Small intestine (tissue), 7 donors: ENCODE measurements around the gene UBE2L6. TPM values are rescaled to one million over a fixed set of nuclear protein-coding genes. Genes with fewer than 3 reads are reported as not detected.
A peak's percentile ranks its signal among the peaks of the same experiment; 100 is the strongest.

Experiments
- DNase-seq, 2 donors: peaks; one replicate each; pipeline versions ENCODE4 v3.0.0 to v3.0.0-alpha.2; 2013
- FAIRE-seq: peaks from 2 replicates; lab custom pipeline; 2012; peaks lifted over from hg19 to GRCh38; lab: Jason Lieb, UNC
- H3K27ac ChIP-seq, 3 donors: one replicate each; pipeline ENCODE4 v1.5.1; 2013; ENCODE audit warnings: low read length in 2 of 3, mild to moderate bottlenecking in 2 of 3, control low read depth in 1 of 3, inconsistent platforms in 1 of 3, low read depth in 1 of 3, moderate library complexity in 1 of 3
- H3K27me3 ChIP-seq, 3 donors: one replicate each; pipeline ENCODE4 v1.6.1; 2013; ENCODE audit warnings: low read length in 3 of 3, inconsistent platforms in 1 of 3; ENCODE audit not compliant: control insufficient read depth in 3 of 3, insufficient read depth in 3 of 3
- H3K36me3 ChIP-seq, 3 donors: one replicate each; pipeline ENCODE4 v1.6.1; 2013; ENCODE audit warnings: low read length in 3 of 3, inconsistent platforms in 1 of 3, low read depth in 1 of 3, mild to moderate bottlenecking in 1 of 3, moderate library complexity in 1 of 3; ENCODE audit not compliant: control insufficient read depth in 3 of 3, insufficient read depth in 2 of 3
- H3K4me1 ChIP-seq, 3 donors: one replicate each; pipeline ENCODE4 v1.6.1; 2013; ENCODE audit warnings: low read length in 2 of 3, inconsistent platforms in 1 of 3, low read depth in 1 of 3, mild to moderate bottlenecking in 1 of 3, moderate library complexity in 1 of 3; ENCODE audit not compliant: control insufficient read depth in 3 of 3, insufficient read depth in 2 of 3
- H3K4me3 ChIP-seq, 3 donors: one replicate each; pipeline ENCODE4 v1.5.1; 2013; ENCODE audit warnings: low read length in 3 of 3, control low read depth in 1 of 3, inconsistent platforms in 1 of 3, low read depth in 1 of 3, mild to moderate bottlenecking in 1 of 3, moderate library complexity in 1 of 3
- H3K9me3 ChIP-seq, 2 donors: one replicate each; pipeline ENCODE4 v1.6.1; 2013; ENCODE audit warnings: low read depth in 1 of 2, low read length in 1 of 2; ENCODE audit not compliant: control insufficient read depth in 2 of 2, insufficient read depth in 1 of 2
- WGBS, 3 donors: extraction: QIAGEN DNeasy Blood & Tissue Kit; methylation state at CpG; one replicate each; pipeline ENCODE4 v1.1.7; 2013; 5-methylcytosine and 5-hydroxymethylcytosine counted together
- polyA plus RNA-seq, 4 donors: library from polyadenylated mRNA; stranded (reverse) in 3 of 4; unstranded in 1 of 4; fragments of 200-250 nt in 3 of 4; fragments of 120-200 nt in 1 of 4; gene quantifications; one replicate each; pipeline versions ENCODE4 v1.2.1 to v1.2.3, GENCODE V29; 2013
- donor health status: healthy with polysubstance abuse.
- donor health status: control.
- donor health status: control.
- donor health status: Bipolar disorder and iron deficiency.
- donor health status: healthy.

UBE2L6 gene
- polyA plus RNA-seq, 4 donors, result 51.7 to 72.3 (median 58.7) TPM

DNA sequence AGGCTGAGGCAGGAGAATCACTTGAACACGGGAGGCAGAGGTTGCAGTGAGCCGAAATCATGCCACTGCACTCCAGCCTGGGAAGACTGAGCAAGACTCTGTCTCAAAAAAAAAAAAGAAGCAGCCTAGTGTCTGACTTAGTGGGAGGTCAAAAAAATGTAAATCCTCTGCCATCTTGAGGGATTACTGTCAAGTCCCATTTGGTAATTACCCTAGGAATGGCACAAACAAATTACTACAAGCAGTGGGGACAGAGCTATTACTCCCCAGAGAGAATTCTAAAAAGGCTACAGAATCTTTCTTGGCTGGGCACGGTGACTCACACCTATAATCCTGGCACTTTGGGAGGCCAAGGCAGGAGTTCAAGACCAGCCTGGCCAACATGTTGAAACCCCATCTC, 33.8 kb upstream of the UBE2L6 start:
- no peak for DNase-seq
- Histone ChIP-seq H3K27ac (no peak overlapping the region), H3K27me3 (peaks cover 0 to 18% (median 0%) of the 10 kb centered on the region in 3 donors), H3K4me1 (no peaks in the 10 kb centered on the region), H3K36me3 (peaks cover 0 to 4% (median 0%) of the 10 kb centered on the region in 3 donors), H3K4me3 (no peak overlapping the region), H3K9me3 (no peaks in the 10 kb centered on the region)
- WGBS, 3 donors, result 85 to 98% (median 90%) methylated on average over 3 of the region's 3 CpGs
- no peak for FAIRE-seq

GRCh38 chr11:57599381-57599780, 31.9 kb upstream of the UBE2L6 start:
- Histone ChIP-seq H3K36me3 (no peaks in the 10 kb centered on the region), H3K27ac (peak overlapping the region in 1 of 3 donors; percentile 69), H3K4me1 (no peaks in the 10 kb centered on the region), H3K9me3 (no peaks in the 10 kb centered on the region), H3K4me3 (no peak overlapping the region), H3K27me3 (peaks cover 0 to 12% (median 0%) of the 10 kb centered on the region in 3 donors)
- DNase-seq (no peak), FAIRE-seq (no peak)
- 36 to 79% (median 55%) methylated on average over 2 of the region's 2 CpGs for WGBS, 3 donors

DNA sequence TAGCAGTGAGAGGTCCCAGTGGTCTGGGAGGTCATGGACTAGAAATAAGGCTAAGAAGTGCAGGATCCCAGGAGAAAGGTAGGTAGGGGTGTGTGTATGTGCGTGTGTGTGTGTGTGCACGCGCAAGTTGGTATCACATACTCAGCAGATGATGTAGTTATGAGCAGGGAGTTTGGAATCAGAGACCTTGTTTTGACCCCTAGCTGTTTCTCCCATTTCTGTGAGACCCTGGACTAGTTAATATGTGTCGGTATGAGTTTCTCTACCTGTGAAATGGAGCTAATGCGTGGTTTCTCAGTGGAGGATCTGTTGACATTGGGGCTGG, 31.3 kb upstream of the UBE2L6 start:
- H3K4me1 ChIP-seq, result no peaks in the 10 kb centered on the region
- FAIRE-seq, result no peak
- no peak for DNase-seq
- WGBS, 3 donors, result 68 to 81% (median 80%) methylated on average over 5 of the region's 5 CpGs
- peak overlapping the region in 1 of 3 donors; percentile 46 for H3K4me3 ChIP-seq
- H3K36me3 ChIP-seq, result no peaks in the 10 kb centered on the region
- peaks cover 0 to 12% (median 0%) of the 10 kb centered on the region in 3 donors for H3K27me3 ChIP-seq
- no peaks in the 10 kb centered on the region for H3K9me3 ChIP-seq
- peak overlapping the region in 2 of 3 donors; percentile 47 to 69 for H3K27ac ChIP-seq

DNA sequence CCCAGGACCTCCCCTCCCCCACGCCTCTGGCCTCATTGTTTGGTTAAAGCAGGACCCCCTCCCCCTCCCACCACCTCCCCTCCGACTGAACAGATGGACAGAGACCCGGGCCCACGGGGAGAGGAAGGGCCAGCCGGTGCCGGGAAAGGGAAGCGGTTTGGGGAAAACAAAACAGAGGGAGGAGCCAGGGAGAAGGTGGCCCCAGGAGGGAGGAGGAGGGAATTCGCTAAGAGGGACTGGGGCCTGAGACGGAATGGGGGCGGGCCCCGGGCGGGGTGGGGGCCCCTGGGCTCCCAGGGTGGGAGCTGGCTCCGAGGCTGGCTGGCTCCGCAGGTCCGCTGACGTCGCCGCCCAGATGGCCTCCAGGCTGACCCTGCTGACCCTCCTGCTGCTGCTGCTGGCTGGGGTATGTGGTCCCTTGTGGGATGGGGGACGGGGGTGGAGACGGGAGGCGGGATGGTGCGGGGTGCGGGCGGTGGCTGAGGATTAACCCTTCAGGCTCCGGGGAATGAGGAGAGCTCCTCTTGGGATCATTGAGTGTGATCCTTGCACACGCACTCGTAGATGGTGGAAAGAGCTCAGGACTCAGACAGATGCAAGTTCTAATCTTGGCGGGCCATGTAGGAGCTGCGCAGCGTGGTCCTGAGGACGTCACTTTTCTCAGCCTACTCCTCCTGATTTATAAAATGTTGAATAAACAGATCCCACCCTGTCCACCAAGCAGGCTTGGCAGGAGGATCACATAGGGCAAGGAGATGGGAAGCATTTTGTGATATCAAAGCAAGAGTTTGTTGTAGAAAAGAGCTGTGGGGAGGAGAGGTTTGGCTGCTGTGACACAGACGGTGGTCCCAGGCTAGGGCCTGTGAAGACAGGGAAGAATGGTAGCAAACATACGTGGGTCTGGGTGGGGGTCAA, 30.7 kb upstream of the UBE2L6 start:
- peak overlapping the region; percentile 7 to 46 (median 38) for H3K4me3 ChIP-seq
- 4 to 9% (median 5%) methylated on average over 31 to 33 of the region's 33 CpGs for WGBS, 3 donors
- FAIRE-seq, result no peak

DNA sequence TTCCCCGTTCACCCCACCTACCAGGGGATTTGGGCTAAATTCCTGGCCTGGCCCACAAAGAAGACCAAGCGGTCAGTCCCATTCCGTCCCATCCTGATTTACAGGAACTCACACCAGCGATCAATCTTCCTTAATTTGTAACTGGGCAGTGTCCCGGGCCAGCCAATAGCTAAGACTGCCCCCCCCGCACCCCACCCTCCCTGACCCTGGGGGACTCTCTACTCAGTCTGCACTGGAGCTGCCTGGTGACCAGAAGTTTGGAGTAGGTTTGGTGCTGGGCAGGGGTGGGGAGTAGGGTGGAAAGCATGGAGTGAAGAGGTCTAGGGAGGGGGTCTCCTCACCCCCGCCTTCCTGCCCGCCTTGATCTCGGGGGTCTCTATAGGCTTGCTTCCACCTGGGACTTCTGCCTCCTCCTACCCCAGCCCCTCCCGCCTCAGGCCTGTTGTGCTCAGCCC, 30.0 kb upstream of the UBE2L6 start, which contains the start of gene SERPING1:
TSS of gene SERPING1 (plus strand) at position 225 of the 455 bp plus-strand sequence. CDS start 586 bp downstream, outside the sequence.
- Histone ChIP-seq H3K36me3 (no peaks in the 10 kb centered on the region), H3K4me1 (no peaks in the 10 kb centered on the region), H3K27ac (peak within 1 kb of the TSS in 2 of 3 donors; percentile 47 to 95), H3K9me3 (no peaks in the 10 kb centered on the region), H3K27me3 (peaks cover 0 to 12% (median 0%) of the 10 kb centered on the region in 3 donors), H3K4me3 (peak within 1 kb of the TSS; percentile 7 to 46 (median 38))
- peak in 1 of 2 donors; percentile 24 for DNase-seq
- WGBS, 3 donors, result 29 to 54% (median 44%) methylated on average over 9 to 10 of the region's 10 CpGs
- FAIRE-seq, result no peak

More for the DNA sequence above, 30.7 kb upstream of the UBE2L6 start:
- no peaks in the 10 kb centered on the region for H3K36me3 ChIP-seq
- H3K9me3 ChIP-seq, result no peaks in the 10 kb centered on the region
- H3K4me1 ChIP-seq, result no peaks in the 10 kb centered on the region
- peaks cover 0 to 12% (median 0%) of the 10 kb centered on the region in 3 donors for H3K27me3 ChIP-seq
- H3K27ac ChIP-seq, result peak overlapping the region in 2 of 3 donors; percentile 47 to 95
- DNase-seq, result peak in 1 of 2 donors; percentile 49

DNA sequence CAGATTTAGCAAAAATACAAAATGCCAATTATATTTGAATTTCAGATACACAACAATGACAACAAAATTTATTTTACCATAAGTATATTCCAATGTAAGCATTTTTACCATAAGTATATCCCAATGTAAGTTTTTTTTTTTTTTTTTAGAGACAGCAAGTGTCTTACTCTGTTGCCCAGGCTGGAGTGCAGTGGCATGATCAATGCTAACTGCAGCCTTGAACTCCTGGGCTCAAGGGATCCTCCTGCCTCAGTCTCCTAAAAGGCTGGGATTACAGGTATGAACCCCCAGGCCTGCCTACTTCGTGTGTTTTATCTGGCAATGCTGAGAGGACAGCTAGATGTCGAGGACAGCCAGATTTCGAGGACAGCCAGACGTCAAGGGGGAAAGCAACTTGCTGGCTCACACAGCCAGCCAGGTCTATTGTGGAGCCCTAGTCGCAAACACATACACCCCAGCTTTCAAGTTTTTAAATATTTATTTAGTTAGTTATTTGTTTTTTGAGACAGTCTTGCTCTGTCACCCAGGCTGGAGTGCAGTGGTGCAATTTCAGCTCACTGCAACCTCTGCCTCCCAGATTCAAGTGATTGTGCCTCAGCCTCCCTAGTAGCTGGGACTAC, 28.9 kb upstream of the UBE2L6 start:
- DNase-seq, result no peak
- Histone ChIP-seq H3K4me3 (no peak overlapping the region), H3K9me3 (no peaks in the 10 kb centered on the region), H3K27ac (peak overlapping the region in 1 of 3 donors; percentile 95), H3K4me1 (no peaks in the 10 kb centered on the region), H3K36me3 (no peaks in the 10 kb centered on the region), H3K27me3 (peaks cover 0 to 12% (median 0%) of the 10 kb centered on the region in 3 donors)
- WGBS, 3 donors, result 62 to 76% (median 66%) methylated on average over 5 of the region's 5 CpGs
- FAIRE-seq, result no peak

DNA sequence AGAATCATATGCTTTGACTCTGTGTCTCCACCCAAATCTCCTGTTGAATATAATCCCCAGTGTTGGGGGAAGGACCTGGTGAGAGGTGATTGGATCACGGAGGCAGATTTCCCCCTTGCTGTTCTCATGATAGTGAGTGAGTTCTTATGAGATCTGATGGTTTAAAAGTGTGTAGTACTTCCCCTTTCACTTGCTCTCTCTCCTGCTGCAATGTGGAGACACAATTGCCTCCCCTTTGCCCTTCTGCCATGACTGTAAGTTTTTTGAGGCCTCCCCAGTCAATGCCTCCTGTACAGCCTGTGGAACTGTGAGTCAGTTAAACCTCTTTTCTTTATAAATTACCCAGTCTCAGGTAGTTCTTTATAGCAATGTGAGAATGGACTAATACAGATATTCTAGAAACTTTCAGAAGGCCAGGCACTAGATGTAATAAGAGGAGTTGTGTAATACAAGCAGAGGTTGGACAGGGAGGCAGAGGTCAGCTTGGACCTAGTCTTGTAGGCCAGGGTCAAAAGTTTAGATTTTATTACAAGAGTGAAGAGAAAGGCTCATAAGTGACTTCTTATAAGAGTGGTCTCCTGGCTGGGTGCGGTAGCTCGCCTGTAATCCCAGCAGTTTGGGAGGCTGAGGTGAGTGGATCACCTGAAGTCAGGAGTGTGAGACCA, 20.7 kb upstream of the UBE2L6 start:
- H3K27me3 ChIP-seq, result no peaks in the 10 kb centered on the region
- DNase-seq, result no peak
- no peak overlapping the region for H3K27ac ChIP-seq
- no peak overlapping the region for H3K4me3 ChIP-seq
- H3K36me3 ChIP-seq, result no peaks in the 10 kb centered on the region
- FAIRE-seq, result no peak
- 85 to 88% (median 86%) methylated on average over 3 of the region's 3 CpGs for WGBS, 3 donors
- peaks cover 0 to 4% of the 10 kb centered on the region in 2 donors for H3K9me3 ChIP-seq
- H3K4me1 ChIP-seq, result peaks cover 0 to 2% (median 0%) of the 10 kb centered on the region in 3 donors
